Activated CD8-positive, alpha-beta memory T cell treated with anti-CD3 and anti-CD28 coated beads for 24 hours (primary cell): ENCODE data around the gene ABHD17A.

Source experiments
- DNase-seq: peaks from one replicate; pipeline ENCODE4 v3.0.0-alpha.2; 2020

The ABHD17A gene

GRCh38 chr19:1836458-1837221 lies 48.7 kb downstream of the ABHD17A start:
- no peak for DNase-seq

GRCh38 chr19:1833540-1833939 lies 51.8 kb downstream of the ABHD17A start:
- no peak for DNase-seq

GRCh38 chr19:1832046-1832663 lies 53.1 kb downstream of the ABHD17A start:
- DNase-seq: no peak

- no peak for DNase-seq
Observed at GRCh38 chr19:1830978-1831377, 54.3 kb downstream of the ABHD17A start.

- DNase-seq: no peak
Observed at GRCh38 chr19:1830568-1830967, 54.7 kb downstream of the ABHD17A start.

- no peak for DNase-seq
Observed at GRCh38 chr19:1829958-1830357, 55.3 kb downstream of the ABHD17A start.

GRCh38 chr19:1828279-1829238 lies 56.7 kb downstream of the ABHD17A start:
- no peak for DNase-seq

GRCh38 chr19:1827566-1828278 lies 57.6 kb downstream of the ABHD17A start:
- DNase-seq: no peak
